Astrocyte of the cerebellum (primary cell): ENCODE measurements around the gene ZNF366.

Source experiments
- DNase-seq: peaks from one replicate; pipeline ENCODE4 v3.0.0-alpha.2; 2011; ENCODE audit warnings: low read depth
- H3K4me3 ChIP-seq: 2 replicates; pipeline ENCODE4 v1.5.1; 2011; ENCODE audit warnings: mild to moderate bottlenecking, low read depth, low read length, moderate library complexity
- CTCF ChIP-seq: IDR thresholded peaks from 2 replicates; pipeline ENCODE4 v1.5.1; 2012; ENCODE audit warnings: low read length, low read depth, moderate library complexity, mild to moderate bottlenecking; ENCODE audit errors: missing control alignments
- in situ Hi-C: cut with HindIII; loops from 2 replicates; pipeline ENCODE4 v1.10.0; 2017; ENCODE audit warnings: low sequenced_read_pairs

Gene ZNF366

GRCh38 chr5:72489536-72489935 is 17.7 kb downstream of the ZNF366 start:
- no peak for TF ChIP-seq CTCF
- H3K4me3 ChIP-seq = no peak overlapping the region
- no peak for DNase-seq
- in situ Hi-C loops = no loop called here

- in situ Hi-C loops = no loop called here
- no peak for TF ChIP-seq CTCF
- no peak for DNase-seq
- H3K4me3 ChIP-seq = no peak overlapping the region
These were observed 18.5 kb downstream of the ZNF366 start for GRCh38 chr5:72488756-72489155.

- in situ Hi-C loops = no loop called here
- TF ChIP-seq CTCF = no peak
- no peak for DNase-seq
- H3K4me3 ChIP-seq = no peak overlapping the region
These were observed 20.0 kb downstream of the ZNF366 start for GRCh38 chr5:72487177-72487576.

- DNase-seq = no peak
- in situ Hi-C loops = no loop called here
- TF ChIP-seq CTCF = no peak
- no peak overlapping the region for H3K4me3 ChIP-seq
These were observed 20.8 kb downstream of the ZNF366 start for GRCh38 chr5:72486371-72486770.

- in situ Hi-C loops = no loop called here
- H3K4me3 ChIP-seq = no peak overlapping the region
- DNase-seq = no peak
- TF ChIP-seq CTCF = no peak
These were observed 21.7 kb downstream of the ZNF366 start for GRCh38 chr5:72485430-72485974.

- no peak overlapping the region for H3K4me3 ChIP-seq
- no peak for TF ChIP-seq CTCF
- in situ Hi-C loops = no loop called here
- DNase-seq = no peak
These were observed 25.2 kb downstream of the ZNF366 start for GRCh38 chr5:72482046-72482445.

GRCh38 chr5:72480841-72481240 is 26.4 kb downstream of the ZNF366 start:
- in situ Hi-C loops = no loop called here
- H3K4me3 ChIP-seq = no peak overlapping the region
- DNase-seq = no peak
- TF ChIP-seq CTCF = no peak
